ENCODE measurements around the gene WNT7A.
"Not testable (repeated sequence)": the region's sequence is repeated elsewhere in the genome, so short reads cannot be mapped to it uniquely, and the experiment has no call there.

The WNT7A gene

GRCh38 chr3:13865106-13865505 lies 14.8 kb downstream of the WNT7A start:
- no peak for DNase-seq

- DNase-seq = no peak
Measured at GRCh38 chr3:13863965-13864595, 15.8 kb downstream of the WNT7A start.

- DNase-seq = no peak
Measured at GRCh38 chr3:13863382-13863952, 16.4 kb downstream of the WNT7A start.

- no peak for DNase-seq
Measured at GRCh38 chr3:13861461-13861860, 18.4 kb downstream of the WNT7A start.

GRCh38 chr3:13860001-13860400 lies 19.9 kb downstream of the WNT7A start:
- no peak for DNase-seq

GRCh38 chr3:13858768-13859520 lies 20.9 kb downstream of the WNT7A start:
- DNase-seq = no peak

- DNase-seq = no peak
Measured at GRCh38 chr3:13857702-13858380, 22.0 kb downstream of the WNT7A start.

GRCh38 chr3:13856628-13857027 lies 23.2 kb downstream of the WNT7A start:
- not testable (repeated sequence) for DNase-seq

- DNase-seq = no peak
Measured at GRCh38 chr3:13856006-13856405, 23.9 kb downstream of the WNT7A start.

- no peak for DNase-seq
Measured at GRCh38 chr3:13854492-13854891, 25.4 kb downstream of the WNT7A start.

- DNase-seq = peak; percentile 22 to 32
Measured at GRCh38 chr3:13853978-13854296, 25.9 kb downstream of the WNT7A start.

- no peak for DNase-seq
Measured at GRCh38 chr3:13853256-13853977, 26.5 kb downstream of the WNT7A start.

- no peak for DNase-seq
Measured at GRCh38 chr3:13852638-13853009, 27.2 kb downstream of the WNT7A start.

GRCh38 chr3:13851997-13852637 lies 27.8 kb downstream of the WNT7A start:
- no peak for DNase-seq

- no peak for DNase-seq
Measured at GRCh38 chr3:13851091-13851849, 28.6 kb downstream of the WNT7A start.

GRCh38 chr3:13850161-13850945 lies 29.5 kb downstream of the WNT7A start:
- no peak for DNase-seq

- no peak for DNase-seq
Measured at GRCh38 chr3:13849018-13849417, 30.9 kb downstream of the WNT7A start.

GRCh38 chr3:13846716-13847570 lies 32.9 kb downstream of the WNT7A start:
- DNase-seq = no peak

GRCh38 chr3:13846238-13846637 lies 33.6 kb downstream of the WNT7A start:
- DNase-seq = no peak

GRCh38 chr3:13845806-13846205 lies 34.1 kb downstream of the WNT7A start:
- DNase-seq = no peak

Measured in SW 1271 (cell line).